HT1080 (cell line): ENCODE measurements around the gene PTPRN2. TPM values are rescaled to one million over a fixed set of nuclear protein-coding genes. Genes with fewer than 3 reads are reported as not detected.
"Not testable (repeated sequence)": the region's sequence is repeated elsewhere in the genome, so short reads cannot be mapped to it uniquely, and the experiment has no call there.

ENCODE experiments used
- DNase-seq: peaks from one replicate; pipeline ENCODE4 v3.0.0-alpha.2; 2015; ENCODE audit warnings: low read depth
- total RNA-seq: library from RNA; depleted of rRNA; stranded (reverse); fragments of >200 nt; shearing (Covaris generic); gene quantifications from 2 replicates; pipeline ENCODE4 v1.2.3, GENCODE V29; 2014

Gene PTPRN2
- total RNA-seq, 1 experiment from 2014 or later, result 0.31 TPM

DNA sequence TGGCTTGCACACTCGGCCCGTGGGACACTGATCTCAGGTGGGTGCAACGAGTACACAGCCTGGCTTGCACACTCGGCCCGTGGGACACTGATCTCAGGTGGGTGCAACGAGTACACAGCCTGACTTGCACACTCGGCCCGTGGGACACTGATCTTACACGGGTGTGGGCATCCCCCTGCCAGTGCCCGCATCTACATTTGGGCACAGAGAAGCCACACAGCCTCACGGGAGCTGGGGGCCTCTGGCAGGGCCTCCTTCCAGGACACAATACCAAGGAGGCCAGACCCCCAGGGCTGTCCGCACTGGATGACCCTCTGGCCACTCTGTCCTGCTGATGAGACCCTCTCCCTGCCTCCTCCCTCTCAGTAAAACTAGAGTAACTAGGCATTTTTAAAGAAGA, 920.4 kb downstream of the PTPRN2 start:
- DNase-seq, result no peak

DNA sequence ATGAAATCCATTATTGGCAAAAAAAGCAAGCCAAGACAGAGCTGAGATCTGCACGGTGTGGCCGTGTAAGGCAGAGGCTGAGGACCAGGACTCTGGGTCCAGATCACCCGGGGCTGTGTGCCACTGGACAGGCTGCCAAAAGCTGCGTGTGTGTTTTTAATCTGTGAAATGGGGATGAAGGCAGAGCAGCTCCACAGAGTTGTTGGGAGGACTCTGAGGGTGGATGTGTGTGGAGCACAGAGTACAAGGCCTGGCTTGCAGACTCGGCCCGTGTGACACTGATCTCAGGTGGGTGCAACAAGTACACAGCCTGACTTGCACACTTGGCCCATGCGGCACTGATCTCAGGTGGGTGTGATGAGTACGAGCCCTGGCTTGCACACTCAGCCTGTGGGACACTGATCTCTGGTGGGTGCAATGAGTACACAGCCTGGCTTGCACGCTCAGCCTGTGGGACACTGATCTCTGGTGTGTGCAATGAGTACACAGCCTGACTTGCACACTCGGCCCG, 921.0 kb downstream of the PTPRN2 start:
- DNase-seq, result no peak

DNA sequence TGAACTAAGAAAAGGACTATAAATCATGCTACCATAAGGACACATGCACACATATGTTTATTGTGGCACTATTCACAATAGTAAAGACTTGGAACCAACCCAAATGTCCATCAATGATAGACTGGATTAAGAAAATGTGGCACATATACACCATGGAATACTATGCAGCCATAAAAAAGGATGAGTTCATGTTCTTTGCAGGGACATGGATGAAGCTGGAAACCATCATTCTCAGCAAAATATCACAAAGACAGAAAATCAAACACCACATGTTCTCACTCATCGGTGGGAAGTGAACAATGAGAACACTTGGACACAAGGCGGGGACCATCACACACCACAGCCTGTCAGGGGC, 922.0 kb downstream of the PTPRN2 start:
- DNase-seq, result not testable (repeated sequence)

DNA sequence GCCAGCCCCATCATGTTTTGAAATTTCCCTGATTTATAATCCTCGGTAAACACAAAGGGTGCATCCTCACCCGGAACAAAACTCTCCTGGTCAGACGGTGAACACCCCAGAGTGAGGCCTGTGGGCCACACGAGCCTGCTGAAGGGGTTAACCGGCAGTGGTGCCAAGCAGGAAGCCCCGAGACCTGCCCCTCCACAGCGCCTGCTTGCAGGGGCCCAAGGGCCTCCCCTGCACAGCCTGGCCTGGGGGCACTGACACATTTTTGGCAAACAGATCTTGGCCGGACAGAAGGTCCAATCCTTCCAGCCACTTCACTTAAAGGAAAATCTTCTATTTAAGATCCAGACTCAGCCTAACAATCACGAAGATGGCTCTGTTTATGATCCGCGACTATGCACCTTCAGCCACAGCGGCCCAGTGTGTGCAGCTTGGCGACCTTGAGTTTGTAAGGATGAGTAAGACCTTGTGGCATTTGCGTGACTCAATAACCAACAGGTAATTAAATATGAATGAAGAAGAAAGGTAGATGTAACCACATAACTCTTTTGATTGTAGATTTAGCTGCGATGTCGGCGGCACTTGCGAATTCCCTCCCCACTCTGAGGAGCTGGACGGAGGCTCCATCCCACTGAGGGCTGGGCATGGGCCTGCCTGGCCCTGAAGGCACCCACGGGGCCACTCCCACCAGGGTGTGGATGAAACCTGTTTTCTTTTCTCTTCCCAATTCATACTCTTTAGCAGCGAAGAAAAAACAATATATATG, 922.6 kb downstream of the PTPRN2 start:
- DNase-seq, result no peak

DNA sequence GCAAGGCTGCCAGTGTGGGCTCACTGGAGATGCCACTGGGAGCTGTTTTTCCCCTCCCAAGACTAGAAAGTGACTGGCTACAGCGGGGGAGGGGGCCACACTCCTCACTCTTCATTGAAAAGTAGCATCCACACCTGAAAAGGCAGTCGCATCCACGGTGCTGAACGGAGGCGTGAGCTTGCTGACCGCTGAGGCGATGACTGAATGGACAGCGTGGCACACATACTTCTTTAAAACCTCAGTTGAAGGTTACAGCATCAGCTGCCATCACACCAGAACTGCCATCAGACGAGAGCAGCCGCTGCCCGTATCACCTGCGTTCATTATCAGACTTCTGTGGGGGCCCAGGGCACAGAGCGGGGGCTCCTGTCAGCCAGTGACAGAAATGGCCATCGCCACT, 923.6 kb downstream of the PTPRN2 start:
- no peak for DNase-seq

DNA sequence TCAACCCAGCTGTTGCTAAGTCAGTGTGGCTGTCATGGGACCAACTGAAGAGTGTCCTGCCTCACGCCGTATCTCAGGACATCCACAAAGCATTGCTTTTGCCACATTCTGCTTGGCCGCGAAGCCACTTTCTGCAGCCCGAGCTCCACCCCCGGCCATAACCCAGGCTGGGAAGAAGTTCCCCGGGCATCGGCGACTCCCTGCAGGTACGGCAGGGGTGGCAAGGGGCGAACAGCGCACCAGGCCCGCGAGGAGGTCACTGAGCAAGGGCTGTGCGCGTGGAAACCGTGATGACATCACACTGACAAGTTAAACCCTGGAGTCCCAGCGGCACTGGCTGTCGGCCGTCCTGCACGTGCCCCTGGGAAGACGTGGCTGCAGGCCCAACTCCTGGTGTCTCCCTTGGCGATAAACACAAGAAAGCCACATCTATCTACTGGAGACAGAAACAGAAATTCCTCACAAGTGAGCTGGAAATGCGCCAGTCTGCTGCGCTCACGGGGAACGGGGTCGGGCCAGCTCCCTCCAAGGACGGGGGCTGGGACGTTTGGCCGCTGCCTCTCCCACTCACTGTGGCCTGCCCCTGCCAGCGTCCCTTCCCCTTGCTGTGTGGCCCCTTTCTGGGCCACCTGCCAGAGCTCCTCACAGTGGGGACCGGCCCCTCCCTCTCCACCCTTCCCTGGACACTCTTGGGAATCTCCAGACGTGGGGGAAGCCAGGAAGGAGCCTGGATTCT, 924.5 kb downstream of the PTPRN2 start:
- DNase-seq, result no peak

DNA sequence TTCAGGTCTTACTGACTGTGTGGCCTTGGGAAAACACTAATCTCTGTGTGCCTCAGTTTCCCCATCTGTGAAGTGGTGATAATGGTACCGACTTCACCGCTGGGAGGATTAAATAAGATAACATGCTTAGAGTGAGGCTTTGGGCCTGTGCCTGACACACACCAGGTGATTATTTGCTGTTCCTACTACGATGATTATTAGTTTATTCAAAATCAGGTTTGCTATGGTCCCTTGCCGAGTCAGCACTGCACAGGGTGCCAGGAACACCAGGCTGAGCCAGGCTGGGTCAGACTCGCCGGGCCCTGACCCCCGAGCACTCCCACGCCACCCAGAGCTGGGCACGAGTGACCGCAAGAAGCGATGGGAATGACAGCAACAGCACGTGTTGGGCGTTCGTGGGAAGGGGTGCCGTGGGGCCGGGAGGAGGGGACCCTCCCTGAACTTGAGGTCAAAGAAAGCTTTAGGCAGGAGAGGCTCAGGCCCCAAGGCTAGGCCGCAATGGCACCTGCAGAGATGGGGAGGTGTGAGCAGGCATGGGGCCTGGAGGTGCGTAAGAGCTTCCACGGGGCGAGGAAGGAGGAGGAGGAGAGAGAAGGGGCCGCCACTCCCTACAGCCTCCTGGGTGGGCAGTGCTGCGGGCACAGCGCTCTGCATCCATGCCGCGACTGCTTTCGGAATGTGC, 925.4 kb downstream of the PTPRN2 start:
- no peak for DNase-seq

DNA sequence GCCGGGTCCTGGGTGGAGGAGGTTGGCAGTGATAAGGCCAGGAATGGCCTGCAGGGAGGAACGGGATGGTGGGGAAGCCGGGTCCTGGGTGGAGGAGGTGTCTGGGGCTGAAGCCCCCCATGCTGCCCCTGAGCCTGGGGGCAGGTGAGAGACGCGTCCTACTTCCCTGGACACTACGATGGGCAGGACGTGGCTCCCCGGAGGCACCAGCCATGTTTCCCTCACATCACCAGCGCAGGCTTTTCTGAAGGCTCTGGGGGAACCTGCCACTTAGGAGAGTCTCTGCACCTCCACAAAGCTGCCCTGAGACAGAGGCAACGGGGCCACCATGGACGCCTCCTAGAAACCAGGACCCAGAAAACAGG, 926.0 kb downstream of the PTPRN2 start:
- DNase-seq, result no peak

DNA sequence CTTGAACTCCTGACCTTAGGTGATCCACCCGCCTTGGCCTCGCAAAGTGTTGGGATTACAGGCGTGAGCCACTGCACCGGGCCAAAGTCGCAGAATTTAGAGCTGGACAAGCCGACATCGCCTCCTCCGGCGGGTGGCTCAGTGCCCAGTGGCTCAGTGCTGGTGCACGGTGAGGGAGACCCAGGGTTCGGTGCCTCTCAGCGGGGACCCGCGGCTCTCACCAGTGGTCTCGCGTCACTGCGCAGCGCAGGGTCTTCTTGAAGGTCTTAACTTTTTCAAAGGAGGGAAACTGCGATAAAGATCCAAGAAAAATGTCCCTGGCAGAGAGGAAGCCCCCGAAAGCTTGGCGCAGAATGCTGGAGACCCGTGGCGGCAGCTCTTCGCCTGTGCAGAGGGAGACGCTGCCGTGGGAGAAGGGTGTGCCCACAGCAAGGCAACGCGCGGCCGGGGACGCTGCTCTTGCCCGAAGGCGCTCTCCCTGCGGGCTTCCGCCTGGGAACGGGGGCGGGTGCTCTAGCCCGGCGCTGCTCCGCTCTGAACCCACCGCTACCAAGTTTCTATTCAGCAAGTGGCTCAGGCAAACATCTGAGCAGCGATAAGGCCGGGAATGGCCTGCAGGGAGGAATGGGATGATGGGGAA, 926.5 kb downstream of the PTPRN2 start:
- no peak for DNase-seq

DNA sequence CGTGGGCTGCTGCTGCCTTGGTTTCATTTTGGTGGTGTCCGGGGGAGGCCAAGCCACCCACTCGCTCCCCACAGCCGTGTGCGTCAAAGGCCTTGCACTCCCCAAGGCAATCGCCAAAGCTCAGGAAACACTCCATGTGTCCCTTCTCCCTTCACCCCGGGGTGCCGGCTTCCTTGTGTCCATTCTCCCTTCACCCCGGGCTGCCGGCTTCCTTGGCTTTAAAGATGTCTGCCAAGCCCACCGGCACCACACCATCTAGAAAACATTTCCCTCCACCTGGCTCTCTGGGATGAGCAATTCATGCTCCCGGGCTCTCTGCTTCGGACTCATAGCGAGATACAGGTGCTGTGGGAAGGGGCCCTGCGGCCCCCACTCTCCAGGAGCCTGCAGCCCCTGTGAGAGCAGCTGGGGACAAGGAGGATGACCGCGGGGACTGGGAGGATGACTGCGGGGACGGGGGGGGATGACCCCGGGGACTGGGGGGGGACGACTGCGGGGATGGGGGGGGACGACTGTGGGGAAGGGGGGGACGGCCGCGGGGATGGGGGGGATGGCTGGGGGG, 928.7 kb downstream of the PTPRN2 start:
- no peak for DNase-seq

DNA sequence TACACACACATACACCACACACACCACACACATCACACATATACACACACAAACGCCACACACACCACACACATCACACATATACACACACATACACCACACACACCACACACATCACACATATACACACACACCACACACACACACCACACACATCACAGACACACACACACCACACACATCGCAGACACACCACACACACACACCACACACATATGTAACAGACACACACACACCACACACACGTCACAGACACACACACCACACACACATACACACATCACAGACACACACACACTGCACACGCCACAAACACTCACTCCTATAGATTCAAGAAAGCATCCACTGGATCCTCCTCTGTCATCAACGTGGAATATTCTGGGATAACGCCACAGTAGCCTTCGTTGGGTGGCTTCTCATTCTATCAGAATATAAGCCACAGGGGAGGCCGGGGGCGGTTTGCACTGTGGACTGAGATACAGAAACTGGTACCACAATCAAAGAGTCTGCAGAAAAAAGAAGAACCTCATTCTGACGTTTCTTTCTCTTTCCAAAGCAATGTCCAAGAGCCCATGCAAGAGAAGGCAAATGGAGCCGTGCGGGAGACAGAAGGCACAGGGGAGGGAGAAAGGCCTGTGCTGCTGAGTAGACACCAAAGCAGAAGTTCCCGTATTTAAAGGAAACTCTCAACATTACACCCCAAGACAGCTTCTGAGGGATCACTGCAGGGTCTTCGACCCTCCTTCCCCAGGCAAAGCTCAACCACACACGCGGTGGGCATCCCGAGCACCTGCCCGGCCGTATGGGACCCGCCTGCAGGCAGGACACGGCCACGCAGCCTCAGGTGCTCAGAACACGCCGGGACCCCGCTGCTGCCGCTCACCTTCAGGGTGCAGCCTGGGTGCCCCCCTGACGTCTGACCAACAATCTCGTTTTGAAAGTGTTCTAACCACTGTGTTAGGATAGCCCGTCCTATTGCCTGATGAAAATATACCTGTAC, 929.6 kb downstream of the PTPRN2 start:
- no peak for DNase-seq

DNA sequence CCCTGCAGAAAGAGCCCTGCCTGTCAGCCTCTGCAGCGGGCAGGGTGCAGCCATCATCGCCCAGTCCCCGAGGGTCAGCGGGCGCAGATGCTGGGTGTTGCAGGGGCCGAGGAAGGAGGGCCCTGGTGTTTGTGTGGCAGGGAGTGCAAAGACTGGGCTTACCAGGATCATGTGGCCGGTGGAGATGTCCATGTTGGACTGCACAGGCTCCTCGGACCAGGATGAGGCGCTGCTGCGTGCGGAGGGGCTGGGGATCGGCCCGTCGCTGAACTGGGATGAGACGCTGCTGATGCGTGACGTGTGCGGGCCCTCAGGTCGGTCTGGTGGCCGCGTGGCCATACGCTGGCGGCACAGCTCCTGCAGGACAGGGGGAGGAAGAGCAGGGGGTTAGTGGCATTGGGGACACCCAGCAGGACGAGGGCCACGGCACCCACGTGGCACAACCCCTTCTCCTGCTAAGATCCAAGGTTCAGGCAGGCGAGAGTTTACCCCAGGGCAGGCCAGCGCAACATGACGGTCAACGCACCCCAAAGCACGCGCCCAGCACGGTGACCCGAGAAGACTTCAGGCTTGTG, 931.3 kb downstream of the PTPRN2 start:
- no peak for DNase-seq

DNA sequence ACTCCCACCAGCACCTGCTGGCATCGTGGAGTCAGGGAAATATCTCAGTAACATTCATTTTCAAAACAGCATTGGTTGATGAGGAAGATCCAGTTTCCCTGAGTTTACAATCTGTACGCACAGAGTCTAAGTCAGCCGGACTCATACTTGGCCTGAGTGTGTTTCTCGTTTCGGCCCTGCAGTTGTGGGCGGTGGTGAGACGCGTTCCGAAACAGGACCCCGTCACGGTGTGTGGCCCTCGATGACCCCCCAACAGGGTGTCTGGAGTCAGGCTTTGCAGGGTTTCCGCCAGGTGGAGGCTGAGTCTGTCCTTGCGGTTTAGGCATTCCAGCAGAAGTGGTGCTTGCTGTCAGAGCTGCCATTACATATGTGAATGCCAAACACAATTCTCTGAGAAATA, 933.3 kb downstream of the PTPRN2 start:
- no peak for DNase-seq

DNA sequence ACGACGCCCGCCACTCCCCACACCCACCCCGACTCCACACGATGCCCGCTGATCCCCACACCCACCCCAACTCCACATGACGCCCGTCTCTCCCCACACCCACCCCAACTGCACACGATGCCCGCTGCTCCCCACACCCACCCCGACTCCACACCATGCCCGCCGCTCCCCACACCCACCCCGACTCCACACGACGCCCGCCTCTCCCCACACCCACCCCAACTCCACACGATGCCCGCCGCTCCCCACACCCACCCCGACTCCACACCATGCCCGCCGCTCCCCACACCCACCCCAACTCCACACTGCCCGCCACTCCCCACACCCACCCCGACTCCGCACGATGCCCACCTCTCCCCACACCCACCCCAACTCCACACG, 933.8 kb downstream of the PTPRN2 start:
- DNase-seq, result no peak

DNA sequence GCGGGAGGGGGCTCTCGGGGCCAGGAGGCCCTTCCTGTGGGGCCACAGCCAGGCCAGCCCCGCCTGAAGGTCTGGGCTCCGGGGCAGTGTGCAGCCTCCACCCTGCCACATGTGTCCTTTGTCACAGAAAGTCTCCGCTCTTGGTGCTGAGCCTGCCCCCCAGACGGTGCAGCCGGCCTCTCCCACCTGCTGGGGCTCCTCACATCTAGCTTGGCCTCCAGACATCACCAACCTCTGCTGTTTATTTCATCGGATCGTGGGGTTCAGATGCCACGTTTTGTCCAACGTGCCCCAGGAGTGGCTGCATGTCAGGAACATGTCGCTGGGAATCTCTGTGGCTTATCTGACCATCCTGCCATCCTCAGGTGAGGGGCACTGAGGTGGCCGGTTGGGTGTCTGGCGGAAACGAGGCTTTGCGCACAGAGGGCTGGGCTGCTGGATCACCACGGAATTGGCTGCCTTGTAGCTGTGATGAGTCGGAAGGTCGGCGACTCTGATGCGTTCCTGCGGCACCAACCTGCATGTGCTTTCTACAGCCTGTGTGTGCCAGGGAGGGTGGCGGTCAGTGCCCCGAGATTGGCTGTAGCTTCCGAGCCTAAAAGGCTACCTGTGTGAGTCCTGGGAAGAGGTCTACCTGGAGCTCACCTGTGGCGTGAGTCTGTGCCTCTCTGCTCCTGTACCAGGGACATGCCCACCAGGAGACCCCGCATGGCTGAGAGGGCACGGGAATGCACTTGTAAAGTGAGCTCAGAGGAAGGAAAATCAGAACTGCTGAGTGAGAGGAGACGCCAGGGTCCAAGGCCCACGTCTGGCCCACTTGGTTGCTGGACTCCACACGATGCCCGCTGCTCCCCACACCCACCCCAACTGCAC, 934.4 kb downstream of the PTPRN2 start:
- no peak for DNase-seq

DNA sequence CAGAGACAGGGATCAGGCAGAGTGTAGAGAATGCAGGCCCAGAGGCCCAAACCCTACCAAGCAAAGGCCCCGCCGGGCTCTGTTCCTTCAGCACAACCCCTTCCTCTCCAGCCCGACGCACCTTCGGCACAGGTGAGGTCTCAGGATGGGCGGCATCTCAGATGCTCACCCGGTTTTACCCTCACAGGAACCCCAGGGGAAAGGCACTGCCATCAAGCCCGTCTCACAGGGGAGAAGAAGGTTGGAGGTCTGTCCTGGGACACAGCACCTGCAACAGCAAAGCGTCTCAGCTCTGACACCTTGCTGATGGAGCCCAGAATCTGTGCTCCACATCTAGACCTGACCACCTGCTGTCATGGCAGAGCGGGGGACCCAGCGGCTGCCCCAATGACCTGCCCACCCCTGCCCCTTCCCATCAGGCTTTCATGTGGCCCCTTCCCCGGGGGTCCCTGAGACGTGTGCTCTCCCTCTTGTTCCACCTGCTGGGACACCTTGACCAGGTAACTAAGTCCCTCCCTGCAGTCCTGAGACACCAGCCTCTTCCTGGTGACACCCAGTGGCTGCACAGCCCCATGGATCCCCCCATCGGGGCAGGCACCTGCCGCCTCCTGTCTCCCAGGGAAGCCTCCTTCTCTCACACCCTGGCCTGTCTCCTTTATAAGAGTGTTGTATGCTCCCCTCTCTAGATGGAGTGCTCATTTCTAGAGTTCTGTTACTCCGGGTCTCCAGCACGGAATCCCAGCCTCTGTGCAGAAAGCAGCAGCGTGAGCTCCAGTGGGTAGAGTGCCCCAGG, 935.3 kb downstream of the PTPRN2 start:
- no peak for DNase-seq

DNA sequence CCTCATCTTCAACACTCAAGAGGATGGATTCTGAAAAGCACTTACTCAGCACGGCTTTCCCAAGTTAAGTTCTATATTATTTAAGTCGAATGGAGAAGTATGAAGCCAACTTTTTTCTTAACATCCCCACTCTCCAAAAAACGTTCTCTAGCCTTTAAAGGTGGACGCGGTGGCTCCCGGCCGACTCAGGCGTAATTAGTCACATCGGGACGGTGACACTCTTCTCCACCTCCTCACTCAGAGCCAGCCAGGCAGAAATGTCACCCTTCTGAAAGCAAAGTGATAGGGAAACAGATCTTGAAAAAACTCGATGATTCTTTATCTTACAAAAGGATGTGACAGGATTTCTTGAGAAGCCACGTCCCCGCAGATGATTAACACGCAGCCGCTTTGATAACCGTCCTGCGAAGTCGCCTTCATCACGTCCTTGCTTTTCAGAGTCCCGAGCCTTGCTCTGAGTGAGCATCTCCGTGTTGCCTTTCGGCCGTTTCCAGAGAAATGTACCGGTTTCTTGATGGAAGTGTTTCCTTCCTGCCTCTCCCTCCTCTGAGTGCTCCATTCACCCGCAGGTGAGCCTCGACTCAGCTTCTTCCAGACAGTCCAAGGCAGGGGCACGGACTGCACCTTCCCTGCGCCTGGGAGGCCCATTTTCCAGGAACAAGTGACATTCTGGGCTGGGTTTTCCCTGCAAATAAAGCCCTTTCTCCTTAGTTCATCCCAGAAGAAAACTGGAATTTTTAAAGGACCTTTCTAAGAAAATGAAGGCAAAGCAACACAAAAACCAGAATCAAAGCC, 936.1 kb downstream of the PTPRN2 start:
- no peak for DNase-seq
